ENCODE results near the gene LBR.

Gene LBR

GRCh38 chr1:225466848-225467192, 39.0 kb upstream of the LBR start:
- no peak overlapping the region for H3K4me3 ChIP-seq (ENCODE audit: low read depth, low read length)
- DNase-seq (ENCODE audit: low read depth) = no peak
- no peak for TF ChIP-seq CTCF (conservative IDR thresholded peaks at IDR 0.05; ENCODE audit: low read depth, low read length)

GRCh38 chr1:225465793-225466517, 38.1 kb upstream of the LBR start:
- no peak for DNase-seq (ENCODE audit: low read depth)
- no peak for TF ChIP-seq CTCF (conservative IDR thresholded peaks at IDR 0.05; ENCODE audit: low read depth, low read length)
- H3K4me3 ChIP-seq (ENCODE audit: low read depth, low read length) = no peak overlapping the region

GRCh38 chr1:225464851-225465792, 37.3 kb upstream of the LBR start:
- no peak for TF ChIP-seq CTCF (conservative IDR thresholded peaks at IDR 0.05; ENCODE audit: low read depth, low read length)

GRCh38 chr1:225462714-225463574, 35.1 kb upstream of the LBR start:
- no peak for TF ChIP-seq CTCF (conservative IDR thresholded peaks at IDR 0.05; ENCODE audit: low read depth, low read length)
- DNase-seq (ENCODE audit: low read depth) = no peak
- H3K4me3 ChIP-seq (ENCODE audit: low read depth, low read length) = no peak overlapping the region

More at GRCh38 chr1:225464851-225465792, 37.3 kb upstream of the LBR start:
- H3K4me3 ChIP-seq (ENCODE audit: low read depth, low read length) = no peak overlapping the region
- DNase-seq (ENCODE audit: low read depth) = no peak

- no peak overlapping the region for H3K4me3 ChIP-seq (ENCODE audit: low read depth, low read length)
- DNase-seq (ENCODE audit: low read depth) = no peak
- TF ChIP-seq CTCF (conservative IDR thresholded peaks at IDR 0.05; ENCODE audit: low read depth, low read length) = no peak
Measured at GRCh38 chr1:225462429-225462713, 34.5 kb upstream of the LBR start.

GRCh38 chr1:225461533-225462428, 33.9 kb upstream of the LBR start:
- DNase-seq (ENCODE audit: low read depth) = no peak
- no peak overlapping the region for H3K4me3 ChIP-seq (ENCODE audit: low read depth, low read length)
- no peak for TF ChIP-seq CTCF (conservative IDR thresholded peaks at IDR 0.05; ENCODE audit: low read depth, low read length)
